CD4-positive, alpha-beta T cell treated with Interleukin-12 subunit alpha and Interleukin-12 subunit beta, for 1 hour (primary cell): ENCODE results near the gene CAMK2N2.

Experiments used
- DNase-seq: peaks from one replicate; pipeline ENCODE4 v3.0.0-alpha.2; 2020

The CAMK2N2 gene

GRCh38 chr3:184211297-184211696 lies 50.1 kb downstream of the CAMK2N2 start:
- DNase-seq = no peak
